Activated naive CD8-positive, alpha-beta T cell treated with anti-CD3 and anti-CD28 coated beads for 36 hours (primary cell): Measurements from ENCODE around the gene TRIM7. TPM values are rescaled to one million over a fixed set of nuclear protein-coding genes. Genes with fewer than 3 reads are reported as not detected.

Experiments
- DNase-seq: peaks from one replicate; pipeline ENCODE4 v3.0.0; 2021
- H3K27ac Mint-ChIP-seq: one replicate; pipeline ENCODE4 v1.8.0; 2022; ENCODE audit warnings: mild to moderate bottlenecking, moderate library complexity, mixed read lengths
- H3K27me3 Mint-ChIP-seq: one replicate; pipeline ENCODE4 v1.8.0; 2022; ENCODE audit warnings: mild to moderate bottlenecking, mixed read lengths
- H3K36me3 Mint-ChIP-seq: one replicate; pipeline ENCODE4 v1.8.0; 2021; ENCODE audit warnings: mild to moderate bottlenecking, mixed read lengths
- H3K4me1 Mint-ChIP-seq: one replicate; pipeline ENCODE4 v1.8.0; 2021; ENCODE audit warnings: mixed read lengths
- H3K4me3 Mint-ChIP-seq: one replicate; pipeline ENCODE4 v1.8.0; 2022; ENCODE audit warnings: mild to moderate bottlenecking, moderate library complexity, mixed read lengths
- H3K9me3 Mint-ChIP-seq: one replicate; pipeline ENCODE4 v1.8.0; 2022; ENCODE audit warnings: mixed read lengths
- total RNA-seq, 2 experiments: library from RNA; stranded (reverse); gene quantifications; one replicate each; pipeline ENCODE4 v1.2.3, GENCODE V29; 2021

The TRIM7 gene
- total RNA-seq, 2 experiments from 2014 or later: 0.62 to 0.68 TPM

- H3K4me3 Mint-ChIP-seq: peak overlapping the region; percentile 11
- DNase-seq: no peak
- peaks cover 7% of the 10 kb centered on the region for H3K27me3 Mint-ChIP-seq
- peaks cover 51% of the 10 kb centered on the region for H3K36me3 Mint-ChIP-seq
- H3K9me3 Mint-ChIP-seq: no peaks in the 10 kb centered on the region
- H3K4me1 Mint-ChIP-seq: peaks cover 33% of the 10 kb centered on the region
- peak overlapping the region; percentile 77 for H3K27ac Mint-ChIP-seq
Measured at GRCh38 chr5:181235689-181236366, 30.8 kb upstream of the TRIM7 start.

- DNase-seq: no peak
- Mint-ChIP-seq H3K4me3 (peak overlapping the region; percentile 11), H3K9me3 (no peaks in the 10 kb centered on the region), H3K36me3 (peaks cover 46% of the 10 kb centered on the region), H3K4me1 (peaks cover 36% of the 10 kb centered on the region), H3K27me3 (peaks cover 7% of the 10 kb centered on the region), H3K27ac (peak overlapping the region; percentile 77)
Measured at GRCh38 chr5:181235323-181235688, 30.3 kb upstream of the TRIM7 start.

- Mint-ChIP-seq H3K27me3 (peaks cover 7% of the 10 kb centered on the region), H3K9me3 (no peaks in the 10 kb centered on the region), H3K4me1 (peaks cover 40% of the 10 kb centered on the region), H3K27ac (peak overlapping the region; percentile 77), H3K36me3 (peaks cover 43% of the 10 kb centered on the region), H3K4me3 (peak overlapping the region; percentile 33)
- DNase-seq: no peak
Measured at GRCh38 chr5:181234455-181235306, 29.7 kb upstream of the TRIM7 start.

DNA sequence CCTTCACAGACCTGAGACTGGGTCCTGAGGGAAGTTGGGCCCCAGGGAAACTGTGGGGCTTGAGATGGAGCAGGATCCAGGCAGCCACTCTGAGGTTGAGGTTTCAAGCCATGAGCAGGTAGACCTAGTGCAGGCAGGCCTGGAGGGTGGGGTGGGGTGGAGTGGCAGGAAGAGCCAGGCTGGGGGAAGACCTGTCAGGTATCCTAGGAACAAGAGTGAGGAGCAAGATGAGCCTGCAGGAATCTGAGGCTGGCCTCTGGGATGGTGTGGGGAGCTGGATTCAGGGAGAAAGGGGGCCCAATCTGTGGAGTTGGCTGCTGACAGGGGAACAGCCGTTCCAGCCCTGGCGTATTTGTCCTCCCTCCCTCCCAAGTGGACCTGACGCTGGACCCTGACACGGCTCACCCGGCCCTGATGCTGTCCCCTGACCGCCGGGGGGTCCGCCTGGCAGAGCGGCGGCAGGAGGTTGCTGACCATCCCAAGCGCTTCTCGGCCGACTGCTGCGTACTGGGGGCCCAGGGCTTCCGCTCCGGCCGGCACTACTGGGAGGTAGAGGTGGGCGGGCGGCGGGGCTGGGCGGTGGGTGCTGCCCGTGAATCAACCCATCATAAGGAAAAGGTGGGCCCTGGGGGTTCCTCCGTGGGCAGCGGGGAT, 28.9 kb upstream of the TRIM7 start:
- peaks cover 41% of the 10 kb centered on the region for H3K36me3 Mint-ChIP-seq

GRCh38 chr5:181233088-181233800, 28.2 kb upstream of the TRIM7 start:
- no peaks in the 10 kb centered on the region for H3K9me3 Mint-ChIP-seq
- H3K36me3 Mint-ChIP-seq: peaks cover 36% of the 10 kb centered on the region
- H3K27ac Mint-ChIP-seq: peak overlapping the region; percentile 59
- H3K4me3 Mint-ChIP-seq: no peak overlapping the region
- DNase-seq: no peak
- H3K27me3 Mint-ChIP-seq: peaks cover 4% of the 10 kb centered on the region
- H3K4me1 Mint-ChIP-seq: peaks cover 36% of the 10 kb centered on the region

More for the DNA sequence above, 28.9 kb upstream of the TRIM7 start:
- Mint-ChIP-seq H3K27ac (no peak overlapping the region), H3K4me1 (peaks cover 42% of the 10 kb centered on the region), H3K27me3 (peaks cover 7% of the 10 kb centered on the region), H3K4me3 (no peak overlapping the region), H3K9me3 (no peaks in the 10 kb centered on the region)
- no peak for DNase-seq

DNA sequence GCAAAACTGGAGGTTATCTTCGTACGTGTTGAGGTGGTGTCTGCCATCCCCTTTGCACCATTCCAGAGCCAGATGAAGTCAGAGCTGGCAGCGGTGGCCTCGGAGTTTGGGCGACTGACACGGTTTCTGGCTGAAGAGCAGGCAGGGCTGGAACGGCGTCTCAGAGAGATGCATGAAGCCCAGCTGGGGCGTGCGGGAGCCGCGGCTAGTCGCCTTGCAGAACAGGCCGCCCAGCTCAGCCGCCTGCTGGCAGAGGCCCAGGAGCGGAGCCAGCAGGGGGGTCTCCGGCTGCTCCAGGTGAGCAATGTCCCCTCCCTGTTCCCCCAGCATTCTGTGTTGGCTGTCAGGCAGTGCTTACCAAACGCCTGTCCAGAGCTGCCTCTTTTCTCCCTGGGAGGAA, 27.6 kb upstream of the TRIM7 start:
- Mint-ChIP-seq H3K27me3 (no peaks in the 10 kb centered on the region), H3K4me3 (no peak overlapping the region), H3K27ac (no peak overlapping the region), H3K9me3 (no peaks in the 10 kb centered on the region), H3K36me3 (peaks cover 29% of the 10 kb centered on the region), H3K4me1 (peaks cover 30% of the 10 kb centered on the region)
- DNase-seq: no peak

DNA sequence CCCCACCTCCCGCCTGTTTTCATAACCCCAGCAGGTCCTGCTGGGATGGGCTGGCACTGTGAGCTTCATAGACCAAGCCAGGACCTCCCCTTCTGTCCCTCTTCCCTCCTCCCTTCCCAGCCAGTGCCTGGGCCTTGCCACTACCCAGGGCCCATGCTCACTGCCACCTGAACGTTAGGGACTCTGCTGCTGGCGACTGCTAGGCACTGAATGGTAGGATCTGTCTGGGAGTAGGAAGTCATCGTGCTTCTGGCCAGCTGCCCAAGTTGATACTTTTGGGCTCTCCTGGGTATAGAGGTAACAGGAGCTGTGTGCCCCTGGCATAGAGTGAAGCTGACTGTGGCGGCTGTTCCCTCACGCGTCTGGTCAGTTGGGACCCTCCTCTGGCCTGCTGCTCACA, 26.4 kb upstream of the TRIM7 start:
- peaks cover 25% of the 10 kb centered on the region for H3K4me1 Mint-ChIP-seq
- H3K27me3 Mint-ChIP-seq: no peaks in the 10 kb centered on the region
- H3K27ac Mint-ChIP-seq: no peak overlapping the region
- H3K36me3 Mint-ChIP-seq: peaks cover 20% of the 10 kb centered on the region
- H3K4me3 Mint-ChIP-seq: no peak overlapping the region
- DNase-seq: no peak
- no peaks in the 10 kb centered on the region for H3K9me3 Mint-ChIP-seq

DNA sequence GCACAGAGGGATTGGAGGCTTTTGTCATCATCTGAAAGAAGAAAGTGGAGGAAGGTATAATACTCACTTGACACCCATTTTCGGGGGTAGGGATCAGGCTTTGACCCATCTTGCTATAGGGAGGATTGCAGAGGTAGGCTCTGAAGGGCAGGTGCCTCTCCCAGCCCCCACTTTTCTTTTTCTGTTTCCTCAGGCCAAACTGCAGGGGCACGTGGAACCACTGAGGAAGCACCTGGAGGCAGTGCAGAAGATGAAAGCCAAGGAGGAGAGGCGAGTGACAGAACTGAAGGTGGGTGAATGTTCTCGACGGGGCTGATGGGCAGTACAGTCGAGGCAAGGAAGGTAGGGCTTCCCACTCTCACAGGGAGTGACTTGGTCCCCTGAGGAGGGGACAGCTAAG, 25.6 kb upstream of the TRIM7 start:
- H3K36me3 Mint-ChIP-seq: peaks cover 17% of the 10 kb centered on the region

GRCh38 chr5:181229996-181230395, 25.0 kb upstream of the TRIM7 start:
- Mint-ChIP-seq H3K36me3 (peaks cover 15% of the 10 kb centered on the region), H3K9me3 (no peaks in the 10 kb centered on the region), H3K27ac (peak overlapping the region; percentile 36), H3K4me3 (no peak overlapping the region), H3K4me1 (peaks cover 30% of the 10 kb centered on the region), H3K27me3 (no peaks in the 10 kb centered on the region)
- DNase-seq: no peak

More for the DNA sequence above, 25.6 kb upstream of the TRIM7 start:
- H3K27ac Mint-ChIP-seq: peak overlapping the region; percentile 21
- no peak for DNase-seq
- no peaks in the 10 kb centered on the region for H3K9me3 Mint-ChIP-seq
- peaks cover 31% of the 10 kb centered on the region for H3K4me1 Mint-ChIP-seq
- no peaks in the 10 kb centered on the region for H3K27me3 Mint-ChIP-seq
- H3K4me3 Mint-ChIP-seq: no peak overlapping the region

DNA sequence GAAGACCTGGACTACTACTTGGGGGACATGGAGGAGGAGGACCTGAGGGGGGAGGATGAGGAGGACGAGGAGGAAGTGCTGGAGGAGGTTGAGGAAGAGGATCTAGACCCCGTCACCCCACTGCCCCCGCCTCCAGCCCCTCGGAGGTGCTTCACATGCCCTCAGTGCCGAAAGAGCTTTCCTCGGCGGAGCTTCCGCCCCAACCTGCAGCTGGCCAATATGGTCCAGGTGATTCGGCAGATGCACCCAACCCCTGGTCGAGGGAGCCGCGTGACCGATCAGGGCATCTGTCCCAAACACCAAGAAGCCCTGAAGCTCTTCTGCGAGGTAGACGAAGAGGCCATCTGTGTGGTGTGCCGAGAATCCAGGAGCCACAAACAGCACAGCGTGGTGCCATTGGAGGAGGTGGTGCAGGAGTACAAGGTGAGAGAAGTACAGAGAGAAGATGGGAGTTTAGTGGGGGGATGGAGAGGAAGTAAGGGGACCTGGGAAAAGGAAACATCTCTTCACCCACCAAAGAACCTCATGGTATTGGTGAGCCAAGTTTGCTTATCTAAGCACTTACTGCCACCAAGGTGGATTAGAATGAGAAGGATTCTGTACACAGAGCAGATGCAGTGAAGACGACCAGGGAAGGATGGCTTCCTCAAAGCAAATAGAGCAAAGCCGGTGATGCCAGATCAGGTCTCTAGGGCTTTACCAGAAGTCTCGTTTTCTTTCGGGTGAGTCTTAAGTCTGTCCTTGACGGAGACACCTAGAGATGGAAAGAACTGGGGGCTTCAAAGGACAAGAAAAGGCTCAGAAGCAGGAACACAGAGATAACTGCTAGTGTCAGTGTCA, 19.6 kb upstream of the TRIM7 start:
- peak overlapping the region; percentile 100 for H3K4me3 Mint-ChIP-seq
- DNase-seq: peak; percentile 54
- H3K27me3 Mint-ChIP-seq: peaks cover 13% of the 10 kb centered on the region
- peaks cover 25% of the 10 kb centered on the region for H3K36me3 Mint-ChIP-seq
- no peaks in the 10 kb centered on the region for H3K9me3 Mint-ChIP-seq
- peak overlapping the region; percentile 98 for H3K27ac Mint-ChIP-seq
- peaks cover 42% of the 10 kb centered on the region for H3K4me1 Mint-ChIP-seq

DNA sequence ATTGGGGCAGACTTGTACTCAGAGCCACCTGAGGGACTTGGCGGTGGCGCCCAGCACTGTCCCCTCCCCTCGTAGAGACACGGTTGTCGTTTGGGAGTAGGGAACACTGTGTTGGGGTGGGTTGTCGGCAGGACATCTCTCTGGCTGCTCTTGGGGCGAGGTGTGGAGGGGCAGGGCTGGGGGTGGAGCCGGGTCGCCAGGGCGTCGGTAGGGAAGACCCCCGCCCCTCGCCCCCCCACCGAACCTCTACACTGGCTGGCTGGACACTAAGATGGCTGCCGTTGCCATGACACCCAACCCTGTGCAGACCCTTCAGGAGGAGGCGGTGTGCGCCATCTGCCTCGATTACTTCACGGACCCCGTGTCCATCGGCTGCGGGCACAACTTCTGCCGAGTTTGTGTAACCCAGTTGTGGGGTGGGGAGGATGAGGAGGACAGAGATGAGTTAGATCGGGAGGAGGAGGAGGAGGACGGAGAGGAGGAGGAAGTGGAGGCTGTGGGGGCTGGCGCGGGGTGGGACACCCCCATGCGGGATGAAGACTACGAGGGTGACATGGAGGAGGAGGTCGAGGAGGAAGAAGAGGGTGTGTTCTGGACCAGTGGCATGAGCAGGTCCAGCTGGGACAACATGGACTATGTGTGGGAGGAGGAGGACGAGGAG, 18.9 kb upstream of the TRIM7 start:
- H3K9me3 Mint-ChIP-seq: no peaks in the 10 kb centered on the region
- peak; percentile 66 for DNase-seq

DNA sequence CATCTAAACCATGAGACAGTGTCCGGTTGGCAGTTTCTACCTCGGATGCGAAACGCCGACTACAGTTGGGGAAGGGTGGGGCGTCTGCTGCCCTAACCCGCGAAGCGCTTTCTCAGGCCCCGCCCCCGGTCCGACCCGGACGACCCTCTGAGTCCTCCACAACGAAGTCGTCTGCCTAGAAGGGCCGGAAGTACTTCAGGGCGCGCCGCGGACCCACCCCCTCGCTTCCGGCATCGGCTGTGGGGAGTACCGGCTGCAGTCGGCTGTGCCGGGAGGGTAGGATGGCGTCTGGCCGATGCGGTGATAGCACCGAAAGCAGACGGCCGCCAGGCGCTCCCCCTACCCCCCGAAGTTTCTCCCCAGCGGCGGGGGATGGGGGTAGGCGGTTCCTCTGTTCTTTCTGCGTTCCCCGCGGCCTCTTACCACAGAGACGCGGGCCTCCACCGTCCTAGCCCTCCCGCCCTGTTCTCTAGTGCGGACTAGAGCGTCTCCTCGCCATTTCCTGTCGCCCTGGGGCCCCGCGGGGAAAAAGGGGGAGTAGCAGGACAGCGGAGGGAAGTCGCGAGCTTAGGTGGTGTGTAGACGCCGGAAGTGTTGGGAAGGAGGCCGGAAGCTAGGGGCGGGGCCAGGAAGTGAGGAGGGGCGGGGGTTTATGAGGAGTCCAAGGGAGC, 18.2 kb upstream of the TRIM7 start, which contains the start of gene TRIM41:
Gene TRIM41, plus strand, starts transcription at position 224 of the 671 bp plus-strand sequence. CDS start 719 bp downstream, outside the sequence.
- DNase-seq: peak; percentile 98
- Mint-ChIP-seq H3K4me1 (peaks cover 40% of the 10 kb centered on the region), H3K36me3 (peaks cover 21% of the 10 kb centered on the region), H3K9me3 (peaks cover under 1% of the 10 kb centered on the region), H3K27me3 (peaks cover 17% of the 10 kb centered on the region), H3K4me3 (peak within 1 kb of the TSS; percentile 100), H3K27ac (peak within 1 kb of the TSS; percentile 98)

More for the DNA sequence above, 18.9 kb upstream of the TRIM7 start:
- Mint-ChIP-seq H3K36me3 (peaks cover 19% of the 10 kb centered on the region), H3K4me1 (peaks cover 37% of the 10 kb centered on the region), H3K4me3 (peak overlapping the region; percentile 100), H3K27me3 (peaks cover 13% of the 10 kb centered on the region), H3K27ac (peak overlapping the region; percentile 98)

- Mint-ChIP-seq H3K27ac (peak overlapping the region; percentile 98), H3K9me3 (peaks cover 2% of the 10 kb centered on the region), H3K27me3 (peaks cover 20% of the 10 kb centered on the region), H3K36me3 (peaks cover 23% of the 10 kb centered on the region), H3K4me3 (peak overlapping the region; percentile 100), H3K4me1 (peaks cover 46% of the 10 kb centered on the region)
- DNase-seq: no peak
Measured at GRCh38 chr5:181222630-181223057, 17.6 kb upstream of the TRIM7 start.
